ENCODE results near the gene MTHFS.
A peak's percentile ranks its signal among the peaks of the same experiment; 100 is the strongest.
"Not testable (repeated sequence)": the region's sequence is repeated elsewhere in the genome, so short reads cannot be mapped to it uniquely, and the experiment has no call there.

Gene MTHFS

DNA sequence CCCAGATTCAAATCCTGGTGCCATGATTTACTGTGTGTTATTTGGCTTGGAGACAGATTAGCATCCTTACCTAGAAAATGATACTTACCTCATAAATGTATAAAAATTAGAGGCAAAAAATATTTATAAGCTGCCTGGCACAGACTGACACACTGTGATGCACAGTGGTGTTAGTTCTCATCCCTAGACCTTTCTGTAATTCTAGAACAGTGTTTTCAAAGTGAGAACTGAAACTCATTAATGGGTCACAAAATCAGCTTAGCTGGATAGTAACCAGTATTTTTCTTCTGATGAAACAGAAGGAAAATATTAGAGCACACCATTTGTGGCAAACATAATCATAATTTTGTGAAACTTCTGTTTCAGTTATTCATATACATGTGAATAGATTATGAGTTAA lies 17.9 kb upstream of the MTHFS start:
- no peak overlapping the region for H3K4me3 ChIP-seq (replicated peaks in 1 of 2; ENCODE audit: low read depth in 2 of 2, low read length in 2 of 2)
- DNase-seq (ENCODE audit: low read depth in 2 of 2), result no peak
- TF ChIP-seq, protein P1, sequence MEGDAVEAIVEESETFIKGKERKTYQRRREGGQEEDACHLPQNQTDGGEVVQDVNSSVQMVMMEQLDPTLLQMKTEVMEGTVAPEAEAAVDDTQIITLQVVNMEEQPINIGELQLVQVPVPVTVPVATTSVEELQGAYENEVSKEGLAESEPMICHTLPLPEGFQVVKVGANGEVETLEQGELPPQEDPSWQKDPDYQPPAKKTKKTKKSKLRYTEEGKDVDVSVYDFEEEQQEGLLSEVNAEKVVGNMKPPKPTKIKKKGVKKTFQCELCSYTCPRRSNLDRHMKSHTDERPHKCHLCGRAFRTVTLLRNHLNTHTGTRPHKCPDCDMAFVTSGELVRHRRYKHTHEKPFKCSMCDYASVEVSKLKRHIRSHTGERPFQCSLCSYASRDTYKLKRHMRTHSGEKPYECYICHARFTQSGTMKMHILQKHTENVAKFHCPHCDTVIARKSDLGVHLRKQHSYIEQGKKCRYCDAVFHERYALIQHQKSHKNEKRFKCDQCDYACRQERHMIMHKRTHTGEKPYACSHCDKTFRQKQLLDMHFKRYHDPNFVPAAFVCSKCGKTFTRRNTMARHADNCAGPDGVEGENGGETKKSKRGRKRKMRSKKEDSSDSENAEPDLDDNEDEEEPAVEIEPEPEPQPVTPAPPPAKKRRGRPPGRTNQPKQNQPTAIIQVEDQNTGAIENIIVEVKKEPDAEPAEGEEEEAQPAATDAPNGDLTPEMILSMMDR (IDR thresholded peaks at IDR 0.05; ENCODE audit: low read depth, low read length), result no peak

DNA sequence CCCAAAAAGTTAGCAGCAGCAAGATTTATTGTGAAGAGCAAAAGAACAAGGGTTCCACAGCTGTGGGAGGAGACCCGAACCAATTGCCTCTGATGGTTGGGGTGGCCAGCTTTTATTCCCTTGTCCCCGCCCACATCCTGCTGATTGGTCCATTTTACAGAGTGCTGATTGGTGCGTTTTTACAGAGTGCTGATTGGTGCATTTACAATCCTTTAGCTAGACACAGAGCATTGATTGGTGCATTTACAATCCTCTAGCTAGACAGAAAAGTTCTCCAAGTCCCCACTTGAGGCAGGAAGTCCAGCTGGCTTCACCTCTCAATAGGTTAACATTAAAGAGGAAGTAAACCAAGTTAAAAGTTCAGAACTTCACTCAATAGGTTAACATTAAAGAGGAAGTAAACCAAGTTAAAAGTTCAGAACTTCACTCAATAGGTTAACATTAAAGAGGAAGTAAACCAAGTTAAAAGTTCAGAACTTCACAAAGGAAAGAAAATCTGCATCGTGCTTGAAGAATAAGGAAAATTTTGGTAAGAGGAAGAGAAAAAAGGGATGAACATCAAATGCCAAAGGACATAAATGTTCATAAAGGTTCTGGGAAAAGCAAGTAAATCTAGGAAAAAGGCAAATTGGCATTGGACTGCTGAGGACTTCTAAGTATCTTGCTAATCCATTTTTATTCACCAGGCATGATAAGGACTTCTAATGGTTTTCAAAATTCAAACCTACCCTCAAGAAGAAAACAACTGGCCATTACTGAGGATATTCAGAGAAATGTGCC lies 12.9 kb upstream of the MTHFS start:
- not testable (repeated sequence) for DNase-seq (ENCODE audit: low read depth in 2 of 2); H3K4me3 ChIP-seq (replicated peaks in 1 of 2; ENCODE audit: low read depth in 2 of 2, low read length in 2 of 2)

DNA sequence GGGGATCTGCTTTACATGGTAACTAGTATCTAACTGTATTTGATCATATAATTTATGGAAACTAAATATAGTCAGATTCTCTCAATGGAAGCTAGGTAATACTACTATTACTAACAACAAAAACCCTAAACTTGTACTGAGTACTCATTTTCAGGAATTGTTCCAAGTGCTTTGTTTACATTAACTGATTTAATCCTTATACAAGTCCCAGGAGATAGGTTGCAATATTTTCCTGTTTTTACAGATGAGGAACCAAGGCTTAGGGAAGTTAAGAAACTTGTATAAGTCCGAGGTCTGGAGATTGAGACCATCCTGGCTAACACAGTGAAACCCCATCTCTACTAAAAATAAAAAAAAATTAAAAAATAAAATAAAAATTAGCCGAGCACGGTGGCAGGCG lies 7.5 kb upstream of the MTHFS start:
- no peak overlapping the region for H3K4me3 ChIP-seq (replicated peaks in 1 of 2; ENCODE audit: low read depth in 2 of 2, low read length in 2 of 2)
- DNase-seq (ENCODE audit: low read depth in 2 of 2), result peak; percentile 36 to 83
- TF ChIP-seq, protein P1 (IDR thresholded peaks at IDR 0.05; ENCODE audit: low read depth, low read length), result no peak

DNA sequence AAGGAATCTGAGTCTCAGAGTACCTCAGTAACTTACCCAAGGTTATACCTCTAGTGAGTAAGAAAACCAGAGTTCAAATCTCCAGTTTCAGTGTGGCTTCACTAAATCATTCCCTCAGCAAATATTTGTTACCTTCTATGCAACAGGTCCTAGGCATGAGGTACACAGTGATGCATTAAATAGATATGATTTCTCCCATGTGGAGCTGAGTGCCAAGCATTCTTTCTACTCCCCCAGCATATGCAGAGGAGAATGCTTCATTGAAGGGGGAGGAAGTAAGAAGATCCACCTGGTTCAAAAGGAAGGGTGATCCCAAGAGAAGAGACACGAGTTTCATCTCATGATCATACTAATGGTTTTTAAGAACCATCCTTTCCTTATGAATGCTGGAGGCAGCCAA lies 6.8 kb upstream of the MTHFS start:
- no peak for DNase-seq (ENCODE audit: low read depth in 2 of 2)
- H3K4me3 ChIP-seq (replicated peaks in 1 of 2; ENCODE audit: low read depth in 2 of 2, low read length in 2 of 2), result no peak overlapping the region
- TF ChIP-seq, protein P1 (IDR thresholded peaks at IDR 0.05; ENCODE audit: low read depth, low read length), result no peak

DNA sequence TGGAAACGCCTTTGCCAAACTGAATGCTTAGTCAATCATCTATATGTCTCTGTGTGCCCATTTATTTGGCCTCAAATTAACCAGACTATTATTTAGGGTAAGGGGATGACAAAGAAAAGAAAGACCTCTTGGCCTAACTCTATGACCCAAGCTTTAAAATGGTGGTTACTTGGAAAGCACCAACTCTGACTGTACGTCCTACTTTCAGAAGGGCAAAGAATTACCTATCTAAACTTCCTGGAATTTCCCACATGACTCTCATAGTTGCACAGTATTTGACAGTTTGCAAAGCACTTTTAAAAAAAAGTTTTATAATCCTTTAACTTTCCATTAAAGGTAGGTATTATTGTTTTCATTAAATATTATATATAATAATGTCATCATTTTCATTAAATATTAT lies 6.3 kb upstream of the MTHFS start:
- no peak overlapping the region for H3K4me3 ChIP-seq (replicated peaks in 1 of 2; ENCODE audit: low read depth in 2 of 2, low read length in 2 of 2)
- TF ChIP-seq, protein P1 (IDR thresholded peaks at IDR 0.05; ENCODE audit: low read depth, low read length), result no peak
- DNase-seq (ENCODE audit: low read depth in 2 of 2), result no peak

DNA sequence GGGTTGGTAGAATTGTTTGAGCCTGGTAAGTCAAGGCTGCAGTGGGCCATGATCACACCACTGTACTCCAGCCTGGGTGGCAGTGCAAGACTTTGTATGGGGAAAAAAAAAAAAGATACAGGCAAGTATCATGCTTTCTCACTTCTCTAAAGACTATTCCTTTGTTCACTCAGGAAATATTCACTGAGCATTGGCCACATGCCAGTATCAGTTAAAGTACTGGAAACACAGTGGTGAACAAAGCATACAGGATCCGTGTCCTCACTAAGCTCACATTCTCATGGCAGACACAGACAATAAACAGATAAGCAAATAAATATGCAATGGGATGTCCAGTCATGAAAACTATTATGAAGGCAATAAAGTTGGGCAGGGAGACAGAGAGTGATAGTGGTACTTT lies 5.1 kb upstream of the MTHFS start:
- H3K4me3 ChIP-seq (replicated peaks in 1 of 2; ENCODE audit: low read depth in 2 of 2, low read length in 2 of 2), result no peak overlapping the region
- TF ChIP-seq, protein P1 (IDR thresholded peaks at IDR 0.05; ENCODE audit: low read depth, low read length), result no peak
- DNase-seq (ENCODE audit: low read depth in 2 of 2), result peak; percentile 54 to 56

DNA sequence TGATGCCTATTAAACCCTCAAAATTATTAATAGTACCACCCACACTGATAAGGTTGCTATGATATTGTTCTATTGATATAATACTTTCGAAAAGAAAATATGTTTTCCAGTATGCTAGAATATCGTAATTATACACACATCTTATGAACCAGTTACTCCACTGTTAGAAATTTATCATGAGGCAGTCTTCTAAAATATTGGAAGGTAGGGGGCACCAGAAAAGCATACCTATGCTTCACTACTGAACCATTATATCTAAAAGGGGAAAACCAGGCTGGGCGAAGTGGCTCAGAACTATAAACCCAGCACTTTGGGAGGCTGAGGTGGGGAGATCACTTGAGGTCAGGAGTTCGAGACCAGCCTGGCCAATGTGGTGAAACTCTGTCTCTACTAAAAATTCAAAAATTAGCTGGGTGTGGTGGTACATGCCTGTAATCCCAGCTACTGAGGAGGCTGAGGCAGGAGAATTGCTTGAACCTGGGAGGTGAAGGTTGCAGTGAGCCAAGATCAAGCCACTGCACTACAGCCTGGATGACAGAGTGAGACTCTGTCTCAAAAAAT lies 4.1 kb upstream of the MTHFS start:
- H3K4me3 ChIP-seq (replicated peaks in 1 of 2; ENCODE audit: low read depth in 2 of 2, low read length in 2 of 2); DNase-seq (ENCODE audit: low read depth in 2 of 2): not testable (repeated sequence)

DNA sequence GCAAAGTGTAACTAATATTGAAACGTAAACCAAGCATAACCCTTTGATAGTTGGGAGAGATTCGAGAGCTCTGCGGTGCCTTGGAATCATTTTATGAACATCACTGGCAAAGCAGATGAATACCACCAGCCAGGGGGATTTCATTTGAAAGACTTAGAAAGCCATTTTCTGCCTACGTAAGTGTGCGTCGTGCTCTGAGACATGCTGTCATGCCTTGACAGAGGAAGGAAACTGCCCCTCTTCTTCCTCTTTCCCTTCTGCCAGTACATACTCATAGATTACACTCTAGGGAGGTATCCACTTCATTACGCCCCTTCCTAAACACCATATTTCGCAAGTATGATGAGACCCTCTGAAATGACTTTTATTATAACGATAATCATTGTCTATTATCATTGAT lies 3.3 kb upstream of the MTHFS start:
- no peak for DNase-seq (ENCODE audit: low read depth in 2 of 2)
- TF ChIP-seq, protein P1 (IDR thresholded peaks at IDR 0.05; ENCODE audit: low read depth, low read length), result no peak
- H3K4me3 ChIP-seq (replicated peaks in 1 of 2; ENCODE audit: low read depth in 2 of 2, low read length in 2 of 2), result no peak overlapping the region

DNA sequence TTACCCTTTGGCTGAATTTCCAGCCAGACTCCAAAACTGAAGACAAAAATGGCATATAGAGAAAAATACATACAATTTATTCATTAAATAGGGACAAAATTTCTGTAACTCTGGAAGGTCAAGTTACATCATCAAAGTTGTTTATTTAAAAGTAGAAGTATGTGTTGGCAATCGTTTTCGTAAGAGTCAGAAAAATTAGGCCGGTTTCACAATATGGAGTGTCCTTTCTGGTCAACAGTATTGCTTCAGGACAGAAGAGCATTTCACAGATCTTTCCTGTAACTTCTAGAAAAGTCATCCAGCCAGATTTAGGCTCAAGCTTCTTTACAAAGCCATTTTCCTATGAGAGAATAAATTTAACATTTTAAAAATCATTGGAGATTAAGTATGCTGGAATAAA lies 2.0 kb upstream of the MTHFS start:
- peak; percentile 79 to 95 for DNase-seq (ENCODE audit: low read depth in 2 of 2)
- not testable (repeated sequence) for H3K4me3 ChIP-seq (replicated peaks in 1 of 2; ENCODE audit: low read depth in 2 of 2, low read length in 2 of 2)
